ENCODE measurements around the gene USP19. TPM values are rescaled to one million over a fixed set of nuclear protein-coding genes. Genes with fewer than 3 reads are reported as not detected.
A peak's percentile ranks its signal among the peaks of the same experiment; 100 is the strongest.

USP19 gene
- total RNA-seq, 1 experiment from 2014 or later: 73.3 TPM

GRCh38 chr3:49122886-49123545, 2.4 kb upstream of the USP19 start:
- POLR2A ChIA-PET: no interaction called here
- H3K9me3 Mint-ChIP-seq: no peaks in the 10 kb centered on the region
- H3K27me3 Mint-ChIP-seq (ENCODE audit: low read depth): no peaks in the 10 kb centered on the region
- peaks cover 10% of the 10 kb centered on the region for H3K36me3 Mint-ChIP-seq
- no peak for DNase-seq (ENCODE audit: low spot score)
- CTCF ChIA-PET: interaction anchor here (2.6 kb wide), 1 partner anchor 29 kb away, joined by 19 read pairs; the partner anchor contains the start of gene QRICH1
- no peak for TF ChIP-seq AR (CRISPR knock-in tag; IDR thresholded peaks at IDR 0.05)
- H3K4me1 Mint-ChIP-seq: peaks cover 4% of the 10 kb centered on the region
- H3K4me3 Mint-ChIP-seq: no peak overlapping the region
- H3K27ac Mint-ChIP-seq: no peak overlapping the region
- no peak for ATAC-seq

- Mint-ChIP-seq H3K27me3 (ENCODE audit: low read depth) (no peaks in the 10 kb centered on the region), H3K9me3 (no peaks in the 10 kb centered on the region), H3K4me3 (no peak overlapping the region), H3K4me1 (peaks cover 4% of the 10 kb centered on the region), H3K36me3 (peaks cover 16% of the 10 kb centered on the region), H3K27ac (peak overlapping the region; percentile 87; the same call in 1 of the 2 replicates)
- ATAC-seq: no peak
- CTCF ChIA-PET: interaction anchor here (2.6 kb wide), 1 partner anchor 29 kb away, joined by 19 read pairs; the partner anchor contains the start of gene QRICH1
- TF ChIP-seq TEAD4 (CRISPR knock-in tag; IDR thresholded peaks at IDR 0.05) (no peak), ZNF232 (CRISPR knock-in tag; IDR thresholded peaks at IDR 0.05) (no peak), ZNF263 (CRISPR knock-in tag; IDR thresholded peaks at IDR 0.05; ENCODE audit: low read depth) (no peak), TP53 (CRISPR knock-in tag; IDR thresholded peaks at IDR 0.05) (no peak), FOXK1 (CRISPR knock-in tag; IDR thresholded peaks at IDR 0.05) (no peak), RORB (CRISPR knock-in tag; IDR thresholded peaks at IDR 0.05) (no peak), RELA (CRISPR knock-in tag; IDR thresholded peaks at IDR 0.05; ENCODE audit: borderline replicate concordance) (no peak), ESRRA (CRISPR knock-in tag; IDR thresholded peaks at IDR 0.05; ENCODE audit: borderline replicate concordance) (no peak), ZNF121 (CRISPR knock-in tag; IDR thresholded peaks at IDR 0.05) (no peak)
- TF ChIP-seq, protein P1, sequence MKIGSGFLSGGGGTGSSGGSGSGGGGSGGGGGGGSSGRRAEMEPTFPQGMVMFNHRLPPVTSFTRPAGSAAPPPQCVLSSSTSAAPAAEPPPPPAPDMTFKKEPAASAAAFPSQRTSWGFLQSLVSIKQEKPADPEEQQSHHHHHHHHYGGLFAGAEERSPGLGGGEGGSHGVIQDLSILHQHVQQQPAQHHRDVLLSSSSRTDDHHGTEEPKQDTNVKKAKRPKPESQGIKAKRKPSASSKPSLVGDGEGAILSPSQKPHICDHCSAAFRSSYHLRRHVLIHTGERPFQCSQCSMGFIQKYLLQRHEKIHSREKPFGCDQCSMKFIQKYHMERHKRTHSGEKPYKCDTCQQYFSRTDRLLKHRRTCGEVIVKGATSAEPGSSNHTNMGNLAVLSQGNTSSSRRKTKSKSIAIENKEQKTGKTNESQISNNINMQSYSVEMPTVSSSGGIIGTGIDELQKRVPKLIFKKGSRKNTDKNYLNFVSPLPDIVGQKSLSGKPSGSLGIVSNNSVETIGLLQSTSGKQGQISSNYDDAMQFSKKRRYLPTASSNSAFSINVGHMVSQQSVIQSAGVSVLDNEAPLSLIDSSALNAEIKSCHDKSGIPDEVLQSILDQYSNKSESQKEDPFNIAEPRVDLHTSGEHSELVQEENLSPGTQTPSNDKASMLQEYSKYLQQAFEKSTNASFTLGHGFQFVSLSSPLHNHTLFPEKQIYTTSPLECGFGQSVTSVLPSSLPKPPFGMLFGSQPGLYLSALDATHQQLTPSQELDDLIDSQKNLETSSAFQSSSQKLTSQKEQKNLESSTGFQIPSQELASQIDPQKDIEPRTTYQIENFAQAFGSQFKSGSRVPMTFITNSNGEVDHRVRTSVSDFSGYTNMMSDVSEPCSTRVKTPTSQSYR (CRISPR knock-in tag; IDR thresholded peaks at IDR 0.05): no peak
- TF ChIP-seq, protein P2, sequence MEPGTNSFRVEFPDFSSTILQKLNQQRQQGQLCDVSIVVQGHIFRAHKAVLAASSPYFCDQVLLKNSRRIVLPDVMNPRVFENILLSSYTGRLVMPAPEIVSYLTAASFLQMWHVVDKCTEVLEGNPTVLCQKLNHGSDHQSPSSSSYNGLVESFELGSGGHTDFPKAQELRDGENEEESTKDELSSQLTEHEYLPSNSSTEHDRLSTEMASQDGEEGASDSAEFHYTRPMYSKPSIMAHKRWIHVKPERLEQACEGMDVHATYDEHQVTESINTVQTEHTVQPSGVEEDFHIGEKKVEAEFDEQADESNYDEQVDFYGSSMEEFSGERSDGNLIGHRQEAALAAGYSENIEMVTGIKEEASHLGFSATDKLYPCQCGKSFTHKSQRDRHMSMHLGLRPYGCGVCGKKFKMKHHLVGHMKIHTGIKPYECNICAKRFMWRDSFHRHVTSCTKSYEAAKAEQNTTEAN (CRISPR knock-in tag; IDR thresholded peaks at IDR 0.05): no peak
- DNase-seq (ENCODE audit: low spot score): no peak
- POLR2A ChIA-PET: no interaction called here
Observed at GRCh38 chr3:49122451-49122850, 1.8 kb upstream of the USP19 start.

- ChIA-PET POLR2A (no interaction called here), CTCF (interaction anchor here (1.6 to 2.6 kb wide), 3 partner anchors 16 to 49 kb away, joined by 5 to 19 read pairs (median 16); partner anchors contain the start of genes KLHDC8B and QRICH1)
- no peak for DNase-seq (ENCODE audit: low spot score)
- Mint-ChIP-seq H3K27me3 (ENCODE audit: low read depth) (no peaks in the 10 kb centered on the region), H3K4me1 (peaks cover 4% of the 10 kb centered on the region), H3K36me3 (peaks cover 18% of the 10 kb centered on the region), H3K27ac (peak overlapping the region; percentile 87), H3K4me3 (peak overlapping the region; percentile 82; the same call in 1 of the 2 replicates), H3K9me3 (no peaks in the 10 kb centered on the region)
- ATAC-seq: no peak
- no peak for TF ChIP-seq NR1H2 (CRISPR knock-in tag; IDR thresholded peaks at IDR 0.05)
- TF ChIP-seq SMAD3 (CRISPR knock-in tag; IDR thresholded peaks at IDR 0.05; ENCODE audit: borderline replicate concordance): no peak
- TF ChIP-seq, protein P3, sequence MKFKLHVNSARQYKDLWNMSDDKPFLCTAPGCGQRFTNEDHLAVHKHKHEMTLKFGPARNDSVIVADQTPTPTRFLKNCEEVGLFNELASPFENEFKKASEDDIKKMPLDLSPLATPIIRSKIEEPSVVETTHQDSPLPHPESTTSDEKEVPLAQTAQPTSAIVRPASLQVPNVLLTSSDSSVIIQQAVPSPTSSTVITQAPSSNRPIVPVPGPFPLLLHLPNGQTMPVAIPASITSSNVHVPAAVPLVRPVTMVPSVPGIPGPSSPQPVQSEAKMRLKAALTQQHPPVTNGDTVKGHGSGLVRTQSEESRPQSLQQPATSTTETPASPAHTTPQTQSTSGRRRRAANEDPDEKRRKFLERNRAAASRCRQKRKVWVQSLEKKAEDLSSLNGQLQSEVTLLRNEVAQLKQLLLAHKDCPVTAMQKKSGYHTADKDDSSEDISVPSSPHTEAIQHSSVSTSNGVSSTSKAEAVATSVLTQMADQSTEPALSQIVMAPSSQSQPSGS (CRISPR knock-in tag; IDR thresholded peaks at IDR 0.05; ENCODE audit: borderline replicate concordance, low read depth): no peak
- TF ChIP-seq ESRRA (CRISPR knock-in tag; IDR thresholded peaks at IDR 0.05; ENCODE audit: borderline replicate concordance): no peak
Observed at GRCh38 chr3:49122022-49122421, 1.4 kb upstream of the USP19 start.
